ENCODE data around the gene PLAGL2.

The PLAGL2 gene

DNA sequence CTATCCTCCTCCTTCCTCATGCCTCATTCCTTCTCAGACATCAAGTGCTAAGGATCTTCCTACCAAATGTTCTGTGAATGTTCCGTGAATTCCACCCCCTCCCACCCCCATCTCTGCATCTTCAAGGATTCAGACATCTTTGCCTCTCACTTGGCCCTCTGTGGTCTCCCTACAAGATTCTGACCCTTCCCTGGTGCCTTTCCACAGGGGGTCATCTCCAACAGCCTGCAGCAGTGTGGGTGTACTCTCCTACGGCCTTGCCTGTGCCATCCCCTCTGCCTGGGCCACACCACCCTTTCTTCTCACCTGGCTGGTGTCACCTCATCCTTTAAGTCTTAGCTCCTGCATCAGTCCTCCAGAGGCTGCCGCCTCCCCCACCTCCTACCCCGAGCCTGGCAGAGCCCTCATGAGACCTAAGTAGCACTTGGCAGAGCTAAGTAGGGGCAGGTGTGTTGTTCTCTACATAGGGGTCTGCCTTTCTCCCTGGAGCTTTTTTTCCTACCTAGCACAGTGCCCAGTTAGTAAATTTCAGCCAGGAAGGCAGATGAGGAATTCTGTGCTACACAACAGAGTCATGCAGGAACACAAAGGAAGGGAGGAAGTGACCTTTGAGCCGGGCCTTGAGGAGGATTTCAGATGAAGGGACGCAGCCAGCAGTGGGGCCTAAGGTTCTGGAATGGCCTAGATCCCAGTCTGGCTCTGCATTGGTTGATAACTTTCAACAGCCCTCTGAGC, 55.0 kb downstream of the PLAGL2 start:
- H3K18ac ChIP-seq (ENCODE audit: low read depth in 1 of 2, low read length in 2 of 2), result no peak overlapping the region
- H4K91ac ChIP-seq (ENCODE audit: low read length), result no peak overlapping the region
- DNase-seq, result no peak
- H4K8ac ChIP-seq (ENCODE audit: low read length), result no peak overlapping the region
- H3K4me3 ChIP-seq (ENCODE audit: insufficient read depth in 1 of 2, low read depth in 1 of 2, low read length in 2 of 2), result no peak overlapping the region
- no peak overlapping the region for H2BK120ac ChIP-seq (ENCODE audit: low read depth, low read length)
- no peak overlapping the region for H2BK12ac ChIP-seq (ENCODE audit: low read length in 2 of 2)
- H3K9me3 ChIP-seq (ENCODE audit: control insufficient read depth, low read length), result no peaks in the 10 kb centered on the region
- no peak overlapping the region for H3K4ac ChIP-seq (ENCODE audit: low read depth in 1 of 2, low read length in 2 of 2)
- H2BK15ac ChIP-seq (ENCODE audit: low read depth, poor library complexity, severe bottlenecking), result no peak overlapping the region
- no peak overlapping the region for H3K23ac ChIP-seq (ENCODE audit: low read length in 2 of 2)
- no peak overlapping the region for H3K14ac ChIP-seq (ENCODE audit: low read length in 2 of 2)
- H2AFZ ChIP-seq (ENCODE audit: low read depth, low read length), result no peak overlapping the region
- no peak overlapping the region for H2AK5ac ChIP-seq (ENCODE audit: low read length, severe bottlenecking)
- 98% methylated on average over 6 of the region's 6 CpGs for WGBS
- H3K27me3 ChIP-seq (ENCODE audit: control insufficient read depth in 1 of 2, insufficient read depth in 1 of 2, low read length in 2 of 2), result no peaks in the 10 kb centered on the region
- no peak overlapping the region for H2BK5ac ChIP-seq (ENCODE audit: low read depth, low read length, poor library complexity, severe bottlenecking)
- H3K9ac ChIP-seq (ENCODE audit: low read length), result no peak overlapping the region
- peaks cover 63 to 68% of the 10 kb centered on the region in 2 experiments for H3K36me3 ChIP-seq (ENCODE audit: control insufficient read depth in 1 of 2, insufficient read depth in 2 of 2, low read depth in 1 of 2, low read length in 2 of 2)
- H3K4me2 ChIP-seq (ENCODE audit: low read length, poor library complexity, severe bottlenecking), result no peak overlapping the region
- H3K27ac ChIP-seq (ENCODE audit: low read length, poor library complexity, severe bottlenecking), result no peak overlapping the region
- peaks cover 17% of the 10 kb centered on the region for H3K4me1 ChIP-seq (ENCODE audit: control insufficient read depth, insufficient read depth, low read depth, low read length)
- peaks cover 23% of the 10 kb centered on the region for H3K79me1 ChIP-seq (replicated peaks; ENCODE audit: low read length, poor library complexity, severe bottlenecking)

DNA sequence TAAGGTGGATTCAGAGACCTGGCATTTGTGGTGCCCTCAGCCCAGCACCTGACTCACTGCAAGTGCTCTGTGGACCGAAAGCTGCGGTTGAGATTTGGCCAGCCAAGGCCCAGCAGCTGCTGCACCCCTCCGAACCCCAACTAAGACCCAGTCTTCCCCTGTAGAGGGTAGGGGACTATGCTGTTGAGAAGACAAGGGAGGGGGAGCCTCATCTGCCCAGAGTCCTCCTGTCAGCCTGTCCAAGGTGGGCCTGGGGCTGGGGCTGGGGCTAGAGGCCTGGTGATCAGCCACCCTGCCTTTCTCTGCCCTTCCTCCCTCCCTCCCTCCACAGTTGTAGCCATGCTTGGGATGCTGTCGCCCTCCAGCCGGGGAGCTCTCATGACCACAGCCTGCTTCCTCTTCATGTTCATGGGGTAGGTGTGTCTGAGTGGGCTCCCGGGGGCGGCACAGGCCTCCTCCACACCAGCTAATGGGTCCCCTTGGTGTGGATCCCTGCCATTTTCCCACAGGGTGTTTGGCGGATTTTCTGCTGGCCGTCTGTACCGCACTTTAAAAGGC, 57.2 kb downstream of the PLAGL2 start:
- Histone ChIP-seq H3K4me2 (ENCODE audit: low read length, poor library complexity, severe bottlenecking) (no peak overlapping the region), H3K4ac (ENCODE audit: low read depth in 1 of 2, low read length in 2 of 2) (no peak overlapping the region), H3K9ac (ENCODE audit: low read length) (no peak overlapping the region), H2BK5ac (ENCODE audit: low read depth, low read length, poor library complexity, severe bottlenecking) (no peak overlapping the region), H3K18ac (ENCODE audit: low read depth in 1 of 2, low read length in 2 of 2) (no peak overlapping the region), H3K14ac (ENCODE audit: low read length in 2 of 2) (no peak overlapping the region), H3K4me1 (ENCODE audit: control insufficient read depth, insufficient read depth, low read depth, low read length) (peaks cover 14% of the 10 kb centered on the region), H2AK5ac (ENCODE audit: low read length, severe bottlenecking) (no peak overlapping the region), H3K4me3 (ENCODE audit: insufficient read depth in 1 of 2, low read depth in 1 of 2, low read length in 2 of 2) (no peak overlapping the region), H2BK12ac (ENCODE audit: low read length in 2 of 2) (no peak overlapping the region), H3K23ac (ENCODE audit: low read length in 2 of 2) (no peak overlapping the region), H2BK15ac (ENCODE audit: low read depth, poor library complexity, severe bottlenecking) (no peak overlapping the region), H3K36me3 (ENCODE audit: control insufficient read depth in 1 of 2, insufficient read depth in 2 of 2, low read depth in 1 of 2, low read length in 2 of 2) (peaks cover 76 to 79% of the 10 kb centered on the region in 2 experiments), H4K8ac (ENCODE audit: low read length) (peak overlapping the region; percentile 19), H3K9me3 (ENCODE audit: control insufficient read depth, low read length) (no peaks in the 10 kb centered on the region), H3K79me1 (replicated peaks; ENCODE audit: low read length, poor library complexity, severe bottlenecking) (peaks cover 29% of the 10 kb centered on the region), H4K91ac (ENCODE audit: low read length) (no peak overlapping the region), H3K27ac (ENCODE audit: low read length, poor library complexity, severe bottlenecking) (no peak overlapping the region), H2BK120ac (ENCODE audit: low read depth, low read length) (no peak overlapping the region), H2AFZ (ENCODE audit: low read depth, low read length) (no peak overlapping the region), H3K27me3 (ENCODE audit: control insufficient read depth in 1 of 2, insufficient read depth in 1 of 2, low read length in 2 of 2) (no peaks in the 10 kb centered on the region)
- no peak for DNase-seq
- 96% methylated on average over 9 of the region's 10 CpGs for WGBS

DNA sequence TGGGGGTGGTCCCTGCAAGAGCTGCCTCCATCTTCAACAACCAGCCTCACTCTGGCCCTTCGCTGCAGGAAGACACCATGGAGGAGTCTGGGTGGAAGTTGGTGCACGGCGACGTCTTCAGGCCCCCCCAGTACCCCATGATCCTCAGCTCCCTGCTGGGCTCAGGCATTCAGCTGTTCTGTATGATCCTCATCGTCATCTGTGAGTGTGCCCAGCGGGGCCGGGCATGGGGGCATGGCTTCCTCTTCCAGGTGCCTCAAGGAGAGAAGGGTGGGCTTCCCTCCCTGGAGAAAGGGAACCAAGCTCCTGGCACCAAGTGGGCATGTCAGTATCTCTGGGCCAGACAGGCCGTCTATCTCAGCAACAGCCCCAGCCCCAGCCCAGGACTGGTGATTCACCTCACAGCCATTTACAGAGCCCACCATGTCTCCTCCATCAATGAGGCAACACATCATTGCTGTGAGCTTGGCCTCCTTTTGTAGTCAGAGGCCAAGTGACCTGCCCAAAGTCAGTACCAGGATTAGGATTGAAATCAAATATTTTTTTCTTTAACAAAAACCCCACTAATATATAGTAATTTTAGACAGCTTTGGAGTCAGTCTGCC, 57.9 kb downstream of the PLAGL2 start:
- no peak overlapping the region for H2AFZ ChIP-seq (ENCODE audit: low read depth, low read length)
- no peak overlapping the region for H3K9ac ChIP-seq (ENCODE audit: low read length)
- no peak overlapping the region for H2AK5ac ChIP-seq (ENCODE audit: low read length, severe bottlenecking)
- H3K4ac ChIP-seq (ENCODE audit: low read depth in 1 of 2, low read length in 2 of 2), result no peak overlapping the region
- H3K27ac ChIP-seq (ENCODE audit: low read length, poor library complexity, severe bottlenecking), result no peak overlapping the region
- no peak overlapping the region for H2BK12ac ChIP-seq (ENCODE audit: low read length in 2 of 2)
- no peaks in the 10 kb centered on the region for H3K27me3 ChIP-seq (ENCODE audit: control insufficient read depth in 1 of 2, insufficient read depth in 1 of 2, low read length in 2 of 2)
- H4K8ac ChIP-seq (ENCODE audit: low read length), result no peak overlapping the region
- DNase-seq, result peak; percentile 11
- H3K14ac ChIP-seq (ENCODE audit: low read length in 2 of 2), result no peak overlapping the region
- H2BK15ac ChIP-seq (ENCODE audit: low read depth, poor library complexity, severe bottlenecking), result no peak overlapping the region
- no peak overlapping the region for H2BK5ac ChIP-seq (ENCODE audit: low read depth, low read length, poor library complexity, severe bottlenecking)
- H3K36me3 ChIP-seq (ENCODE audit: control insufficient read depth in 1 of 2, insufficient read depth in 2 of 2, low read depth in 1 of 2, low read length in 2 of 2), result peaks cover 77 to 86% of the 10 kb centered on the region in 2 experiments
- H2BK120ac ChIP-seq (ENCODE audit: low read depth, low read length), result no peak overlapping the region
- H3K4me3 ChIP-seq (ENCODE audit: insufficient read depth in 1 of 2, low read depth in 1 of 2, low read length in 2 of 2), result no peak overlapping the region
- H3K23ac ChIP-seq (ENCODE audit: low read length in 2 of 2), result no peak overlapping the region
- H3K4me2 ChIP-seq (ENCODE audit: low read length, poor library complexity, severe bottlenecking), result no peak overlapping the region
- H4K91ac ChIP-seq (ENCODE audit: low read length), result no peak overlapping the region
- no peaks in the 10 kb centered on the region for H3K9me3 ChIP-seq (ENCODE audit: control insufficient read depth, low read length)
- WGBS, result 85% methylated on average over 8 of the region's 8 CpGs
- peaks cover 35% of the 10 kb centered on the region for H3K79me1 ChIP-seq (replicated peaks; ENCODE audit: low read length, poor library complexity, severe bottlenecking)
- peaks cover 7% of the 10 kb centered on the region for H3K4me1 ChIP-seq (ENCODE audit: control insufficient read depth, insufficient read depth, low read depth, low read length)
- H3K18ac ChIP-seq (ENCODE audit: low read depth in 1 of 2, low read length in 2 of 2), result no peak overlapping the region

- Histone ChIP-seq H3K27ac (ENCODE audit: low read length, poor library complexity, severe bottlenecking) (no peak overlapping the region), H3K4ac (ENCODE audit: low read depth in 1 of 2, low read length in 2 of 2) (no peak overlapping the region), H3K27me3 (ENCODE audit: control insufficient read depth in 1 of 2, insufficient read depth in 1 of 2, low read length in 2 of 2) (no peaks in the 10 kb centered on the region), H2BK15ac (ENCODE audit: low read depth, poor library complexity, severe bottlenecking) (no peak overlapping the region), H3K79me1 (replicated peaks; ENCODE audit: low read length, poor library complexity, severe bottlenecking) (peaks cover 40% of the 10 kb centered on the region), H3K18ac (ENCODE audit: low read depth in 1 of 2, low read length in 2 of 2) (no peak overlapping the region), H3K4me3 (ENCODE audit: insufficient read depth in 1 of 2, low read depth in 1 of 2, low read length in 2 of 2) (no peak overlapping the region), H3K14ac (ENCODE audit: low read length in 2 of 2) (no peak overlapping the region), H2BK5ac (ENCODE audit: low read depth, low read length, poor library complexity, severe bottlenecking) (no peak overlapping the region), H2AFZ (ENCODE audit: low read depth, low read length) (no peak overlapping the region), H4K91ac (ENCODE audit: low read length) (no peak overlapping the region), H2BK12ac (ENCODE audit: low read length in 2 of 2) (no peak overlapping the region), H3K9me3 (ENCODE audit: control insufficient read depth, low read length) (no peaks in the 10 kb centered on the region), H3K23ac (ENCODE audit: low read length in 2 of 2) (no peak overlapping the region), H3K36me3 (ENCODE audit: control insufficient read depth in 1 of 2, insufficient read depth in 2 of 2, low read depth in 1 of 2, low read length in 2 of 2) (peaks cover 79 to 93% of the 10 kb centered on the region in 2 experiments), H2AK5ac (ENCODE audit: low read length, severe bottlenecking) (no peak overlapping the region), H4K8ac (ENCODE audit: low read length) (no peak overlapping the region), H3K4me1 (ENCODE audit: control insufficient read depth, insufficient read depth, low read depth, low read length) (peaks cover 3% of the 10 kb centered on the region), H3K4me2 (ENCODE audit: low read length, poor library complexity, severe bottlenecking) (no peak overlapping the region), H2BK120ac (ENCODE audit: low read depth, low read length) (no peak overlapping the region), H3K9ac (ENCODE audit: low read length) (no peak overlapping the region)
- 96% methylated on average over 7 of the region's 8 CpGs for WGBS
- no peak for DNase-seq
These were observed 62.5 kb downstream of the PLAGL2 start for GRCh38 chr20:32144898-32145662.

All from mesenchymal stem cell (in vitro differentiated cells and primary cell).